Measurements from ENCODE around the gene C16orf96.

The C16orf96 gene

GRCh38 chr16:4511441-4512082 lies 44.6 kb upstream of the C16orf96 start:
- no peak for DNase-seq (ENCODE audit: extremely low read depth, low read depth)
- TF ChIP-seq CTCF (IDR thresholded peaks at IDR 0.05; ENCODE audit: low read depth, low read length): peak; percentile 44

- TF ChIP-seq CTCF (IDR thresholded peaks at IDR 0.05; ENCODE audit: low read depth, low read length): no peak
- DNase-seq (ENCODE audit: extremely low read depth, low read depth): no peak
Measured at GRCh38 chr16:4512473-4512872, 43.7 kb upstream of the C16orf96 start.

- DNase-seq (ENCODE audit: extremely low read depth, low read depth): no peak
- TF ChIP-seq CTCF (IDR thresholded peaks at IDR 0.05; ENCODE audit: low read depth, low read length): no peak
Measured at GRCh38 chr16:4513086-4513860, 42.9 kb upstream of the C16orf96 start.

GRCh38 chr16:4513881-4514280 lies 42.3 kb upstream of the C16orf96 start:
- no peak for TF ChIP-seq CTCF (IDR thresholded peaks at IDR 0.05; ENCODE audit: low read depth, low read length)
- DNase-seq (ENCODE audit: extremely low read depth, low read depth): no peak

GRCh38 chr16:4514606-4515005 lies 41.5 kb upstream of the C16orf96 start:
- no peak for TF ChIP-seq CTCF (IDR thresholded peaks at IDR 0.05; ENCODE audit: low read depth, low read length)
- DNase-seq (ENCODE audit: extremely low read depth, low read depth): no peak

- no peak for DNase-seq (ENCODE audit: extremely low read depth, low read depth)
- no peak for TF ChIP-seq CTCF (IDR thresholded peaks at IDR 0.05; ENCODE audit: low read depth, low read length)
Measured at GRCh38 chr16:4515611-4516233, 40.4 kb upstream of the C16orf96 start.

Measured in AG09319 (cell line).